Measurements from ENCODE around the gene ATRX. TPM values are rescaled to one million over a fixed set of nuclear protein-coding genes. Genes with fewer than 3 reads are reported as not detected.

The ATRX gene
- total and polyA plus RNA-seq, 2 of the 8 experiments (the other 6 are each of a cell fraction or from before 2014, with no cell fraction given), result 28.4 to 97.8 TPM

DNA sequence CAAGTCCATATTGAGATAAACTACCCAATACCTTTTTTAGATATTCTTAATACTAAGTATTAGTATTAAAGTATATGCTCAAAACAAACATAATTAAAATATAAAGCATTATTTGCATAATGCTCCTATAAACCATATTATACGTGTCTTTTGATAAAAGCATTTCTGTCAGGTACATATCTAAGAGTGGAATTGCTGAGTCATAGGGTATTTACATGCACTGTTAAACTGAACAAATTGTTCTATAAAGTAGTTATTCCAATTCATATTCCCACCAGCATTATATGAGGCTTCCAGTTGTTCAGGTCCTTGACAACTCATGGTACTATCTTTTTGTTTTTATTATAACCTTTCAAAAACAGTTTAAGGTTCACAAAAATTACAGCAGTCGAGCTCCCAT lies 224.6 kb downstream of the ATRX start (continued):
- TF ChIP-seq CTBP2 (IDR thresholded peaks at IDR 0.05; ENCODE audit: borderline replicate concordance, insufficient read depth, insufficient read length, low read length) (no peak), PHF8 (conservative IDR thresholded peaks at IDR 0.05; ENCODE audit: low read depth, low read length) (no peak), EP300 (IDR thresholded peaks at IDR 0.05; ENCODE audit: borderline replicate concordance in 1 of 2, low read depth in 2 of 2, low read length in 2 of 2) (no peak)

All from H1 (cell line).